ENCODE measurements around the gene PDE4D.

GRCh38 chr5:59412428-59412827 is 481.1 kb downstream of the PDE4D start:
- TF ChIP-seq REST (IDR thresholded peaks at IDR 0.05; ENCODE audit: insufficient replicate concordance, low read depth): no peak
- TF ChIP-seq CTCF (IDR thresholded peaks at IDR 0.05; ENCODE audit: insufficient read depth, low read length): no peak
